Measurements from ENCODE around the gene ERP27. TPM values are rescaled to one million over a fixed set of nuclear protein-coding genes. Genes with fewer than 3 reads are reported as not detected.

Gene ERP27
- under 0.01 TPM in 1 of 2 replicates, not detected in the other for total RNA-seq

DNA sequence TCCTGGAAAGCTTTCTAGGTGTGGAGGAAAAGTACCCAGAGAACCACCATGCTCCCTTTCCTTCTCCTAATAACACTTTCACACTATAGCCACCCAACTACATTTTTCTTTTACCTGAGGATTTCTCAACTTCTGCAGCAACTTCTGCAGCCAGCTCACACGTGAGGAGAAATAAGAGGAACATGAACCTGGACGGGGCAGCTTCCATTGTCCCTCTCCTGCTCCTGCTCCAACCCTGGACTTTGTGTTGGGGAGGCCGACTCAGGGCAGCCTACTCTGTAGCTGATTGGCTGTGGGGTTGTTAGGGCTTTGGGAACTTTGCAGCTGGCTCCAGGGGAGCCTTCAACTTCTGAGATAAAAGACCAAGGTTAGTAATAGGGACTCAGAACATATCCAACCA, at the start of gene ERP27:
Gene ERP27 (minus strand): TSS at position 237 of the 400 bp plus-strand sequence. CDS start 29 bp downstream, at position 208.

DNA sequence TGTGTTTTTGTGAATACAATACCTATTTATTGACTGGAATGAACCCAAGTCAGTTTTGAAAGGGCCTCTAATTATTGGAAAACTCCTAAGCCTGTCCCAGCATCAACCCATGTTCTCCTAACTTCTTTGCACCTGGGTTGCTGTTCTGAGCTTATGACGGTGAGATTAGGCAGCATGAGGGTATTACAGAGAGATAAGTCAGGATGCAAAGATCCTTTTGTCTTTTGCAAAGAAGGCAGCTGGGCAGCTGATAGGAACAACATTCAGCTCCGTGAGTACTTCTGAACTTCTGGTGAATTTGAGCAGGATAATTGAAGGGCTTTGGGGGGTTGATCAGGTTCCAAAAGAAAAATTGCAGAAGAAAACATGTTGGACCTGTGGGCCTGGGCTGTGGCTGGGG, 34.5 kb upstream of the ERP27 start, which contains the start of gene PDE6H:
Gene PDE6H (plus strand): TSS at position 227 of the 400 bp plus-strand sequence. CDS start 4,971 bp downstream, outside the sequence.

DNA sequence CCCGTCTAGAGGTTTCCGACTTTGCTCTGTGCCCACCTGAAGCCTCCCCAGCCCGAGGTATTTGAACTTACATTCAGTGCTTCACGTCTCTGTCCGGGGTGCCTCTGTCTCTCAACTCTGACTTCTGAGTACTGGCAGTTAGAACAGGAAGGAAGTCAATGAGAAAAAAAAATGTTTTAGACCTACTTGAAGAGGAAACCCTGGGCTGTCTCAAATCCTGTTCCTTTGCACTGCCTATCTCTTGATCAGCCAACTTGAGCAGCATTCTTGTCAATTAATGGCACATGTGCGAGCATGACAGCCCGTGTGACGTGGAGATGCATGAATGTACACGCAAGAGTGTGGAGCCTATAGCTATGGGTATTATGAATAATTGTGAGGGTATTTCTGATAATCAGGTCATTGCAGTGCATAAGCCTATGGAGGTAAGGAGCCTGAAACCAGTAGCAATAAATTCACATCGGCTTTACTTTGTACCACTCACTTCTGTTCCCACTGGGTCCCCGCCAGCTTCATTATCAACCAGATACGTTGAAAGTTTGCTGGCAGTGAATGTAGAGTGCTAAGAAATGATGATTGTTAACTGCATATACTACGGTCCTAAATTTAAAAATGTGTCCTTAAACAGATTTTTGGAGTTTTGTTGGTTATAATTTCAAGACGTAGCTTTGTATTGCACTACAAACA, 23.3 kb upstream of the ERP27 start, which contains the start of gene ARHGDIB:
Gene ARHGDIB (minus strand): TSS at position 136 of the 687 bp plus-strand sequence. CDS start 10,889 bp downstream, outside the sequence.

GRCh38 chr12:14885718-14886221, 52.6 kb downstream of the ERP27 start, which contains the start of gene MGP:
MGP (minus strand) TSS chr12:14885854; CDS start chr12:14885791, 63 bp downstream.

Other genes starting within 250 kb of the ERP27 start
- gene GUCY2C, start 241.9 kb downstream of the ERP27 start, total RNA-seq, result not detected in 2 replicates
- 18.0 and 19.5 TPM in 2 replicates for gene WBP11, start 135.1 kb downstream of the ERP27 start, total RNA-seq
- gene C12orf60, start 134.9 kb downstream of the ERP27 start, total RNA-seq, result 1.2 and 1.3 TPM in 2 replicates
- gene SMCO3, start 124.4 kb downstream of the ERP27 start, total RNA-seq, result 1.8 and 2.1 TPM in 2 replicates
- 54.1 and 80.9 TPM in 2 replicates for gene ART4, start 95.0 kb downstream of the ERP27 start, total RNA-seq
- 193 and 280 TPM in 2 replicates for gene MGP, start 52.7 kb downstream of the ERP27 start, total RNA-seq
- gene ARHGDIB, start 23.1 kb upstream of the ERP27 start, total RNA-seq, result 10.5 and 35.4 TPM in 2 replicates
- not detected in 2 replicates for gene PDE6H, start 34.5 kb upstream of the ERP27 start, total RNA-seq

Data from dermis lymphatic vessel endothelial cell (primary cell).